ENCODE measurements around the gene LIPG.

LIPG gene

GRCh38 chr18:49613641-49614151 lies 51.8 kb downstream of the LIPG start:
- DNase-seq = no peak

DNA sequence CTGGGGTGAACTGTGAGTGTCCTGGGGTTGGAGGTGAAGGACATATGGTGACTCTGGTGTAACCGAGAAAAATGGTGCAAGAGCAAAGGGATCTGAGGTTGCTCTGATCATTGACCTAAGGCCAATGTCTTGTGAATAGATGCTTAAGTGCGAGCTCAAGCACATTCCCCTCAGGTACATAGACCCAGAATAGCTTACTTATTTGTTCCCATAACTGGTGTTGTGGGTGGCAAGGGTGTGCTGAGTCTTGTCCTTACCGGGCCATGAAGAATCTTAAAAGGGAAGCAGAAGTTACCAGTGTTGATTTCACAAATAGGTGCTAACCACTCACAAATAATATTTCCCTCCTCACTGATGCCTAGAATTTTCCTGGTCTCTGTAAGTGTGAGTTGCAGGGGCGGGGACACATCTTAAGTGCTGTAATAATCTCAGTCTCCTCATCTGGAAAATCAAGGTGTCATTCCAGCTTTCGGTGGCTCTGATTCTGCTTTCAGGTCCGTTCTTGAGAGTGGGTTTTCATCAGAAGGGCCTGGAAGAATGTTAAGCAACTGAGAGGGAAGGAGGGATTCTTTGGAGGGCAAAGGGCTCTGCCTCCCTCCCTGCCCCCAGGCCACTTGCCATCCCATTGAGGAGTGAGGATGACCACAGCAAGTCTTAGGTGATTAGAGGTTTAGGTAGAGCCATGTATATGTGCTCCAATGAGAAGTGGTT lies 54.9 kb downstream of the LIPG start:
- DNase-seq = no peak

DNA sequence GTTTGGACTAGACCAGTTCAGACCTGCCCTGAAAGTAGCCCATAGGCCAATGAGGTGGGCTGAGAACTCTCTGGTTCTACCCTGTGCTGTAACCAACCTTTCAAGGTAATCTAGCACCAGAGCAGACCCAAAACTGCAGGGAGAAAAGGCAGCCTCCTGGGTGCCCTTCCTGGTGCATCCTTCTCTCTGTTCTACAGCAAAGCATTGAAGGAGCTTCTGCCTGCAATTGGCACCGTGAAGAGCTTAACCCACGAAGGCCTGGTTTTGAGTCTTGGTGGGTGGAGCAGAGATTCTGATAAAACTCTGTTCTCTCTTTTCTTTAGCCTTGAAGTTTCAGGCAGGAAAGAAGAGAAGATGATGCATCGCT lies 55.5 kb downstream of the LIPG start:
- DNase-seq = no peak

DNA sequence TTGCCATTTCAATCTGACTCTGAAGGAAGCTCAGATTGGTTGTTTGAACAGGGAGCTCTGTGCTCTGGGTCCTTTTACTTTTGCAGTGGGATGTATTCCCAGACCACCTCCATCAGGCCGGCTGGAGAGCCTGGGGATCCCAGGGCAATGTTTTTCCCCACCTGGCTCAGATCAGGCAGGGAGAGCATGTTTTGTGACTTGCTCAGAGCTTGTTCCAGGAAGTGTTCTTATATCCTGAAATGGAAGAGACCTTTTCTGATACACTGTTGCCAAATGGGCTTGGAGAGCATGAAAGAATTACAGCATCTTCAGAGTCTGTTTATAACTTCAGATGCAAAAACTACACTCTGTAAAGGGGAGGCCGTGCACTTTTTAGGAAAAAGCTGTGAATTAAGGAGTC lies 56.0 kb downstream of the LIPG start:
- no peak for DNase-seq

- DNase-seq = no peak
Measured at GRCh38 chr18:49618742-49619681, 57.2 kb downstream of the LIPG start.

- no peak for DNase-seq
Measured at GRCh38 chr18:49619801-49620200, 57.9 kb downstream of the LIPG start.

- no peak for DNase-seq
Measured at GRCh38 chr18:49621301-49621700, 59.4 kb downstream of the LIPG start.

GRCh38 chr18:49621717-49622351 lies 60.0 kb downstream of the LIPG start:
- no peak for DNase-seq

- no peak for DNase-seq
Measured at GRCh38 chr18:49623571-49623970, 61.7 kb downstream of the LIPG start.

- no peak for DNase-seq
Measured at GRCh38 chr18:49625021-49625691, 63.3 kb downstream of the LIPG start.

DNA sequence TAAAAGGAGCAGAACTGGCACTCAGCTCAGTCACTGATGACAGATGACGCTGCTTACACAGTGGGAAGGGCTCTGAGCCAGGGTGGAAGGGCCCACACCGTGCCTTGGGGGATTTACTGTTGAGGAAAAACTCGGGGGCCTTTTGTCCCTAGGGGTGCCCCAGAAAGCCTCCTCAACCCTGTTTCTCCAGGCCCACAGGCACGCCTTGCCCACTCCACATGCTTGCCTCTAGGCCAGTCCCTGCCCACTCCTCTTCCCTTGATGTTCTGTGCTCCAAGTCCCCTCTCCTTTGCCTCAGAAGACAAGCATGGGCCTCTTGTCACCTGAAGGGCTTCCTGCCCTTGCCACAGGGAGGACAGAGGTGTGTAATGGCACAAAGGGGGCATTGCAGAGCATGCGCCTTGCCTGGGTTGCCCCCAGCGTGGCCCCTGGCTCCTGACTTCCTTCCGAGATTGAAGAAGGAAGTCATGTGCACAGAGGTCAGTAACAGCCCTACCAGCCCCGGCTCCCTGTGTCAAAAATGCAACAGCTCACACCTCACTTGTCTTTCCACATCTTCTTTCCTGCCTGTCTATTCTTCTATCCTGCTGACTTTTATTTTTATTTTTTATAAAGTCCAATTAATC lies 65.1 kb downstream of the LIPG start:
- DNase-seq = no peak

- no peak for DNase-seq
Measured at GRCh38 chr18:49628119-49628518, 66.3 kb downstream of the LIPG start.

DNA sequence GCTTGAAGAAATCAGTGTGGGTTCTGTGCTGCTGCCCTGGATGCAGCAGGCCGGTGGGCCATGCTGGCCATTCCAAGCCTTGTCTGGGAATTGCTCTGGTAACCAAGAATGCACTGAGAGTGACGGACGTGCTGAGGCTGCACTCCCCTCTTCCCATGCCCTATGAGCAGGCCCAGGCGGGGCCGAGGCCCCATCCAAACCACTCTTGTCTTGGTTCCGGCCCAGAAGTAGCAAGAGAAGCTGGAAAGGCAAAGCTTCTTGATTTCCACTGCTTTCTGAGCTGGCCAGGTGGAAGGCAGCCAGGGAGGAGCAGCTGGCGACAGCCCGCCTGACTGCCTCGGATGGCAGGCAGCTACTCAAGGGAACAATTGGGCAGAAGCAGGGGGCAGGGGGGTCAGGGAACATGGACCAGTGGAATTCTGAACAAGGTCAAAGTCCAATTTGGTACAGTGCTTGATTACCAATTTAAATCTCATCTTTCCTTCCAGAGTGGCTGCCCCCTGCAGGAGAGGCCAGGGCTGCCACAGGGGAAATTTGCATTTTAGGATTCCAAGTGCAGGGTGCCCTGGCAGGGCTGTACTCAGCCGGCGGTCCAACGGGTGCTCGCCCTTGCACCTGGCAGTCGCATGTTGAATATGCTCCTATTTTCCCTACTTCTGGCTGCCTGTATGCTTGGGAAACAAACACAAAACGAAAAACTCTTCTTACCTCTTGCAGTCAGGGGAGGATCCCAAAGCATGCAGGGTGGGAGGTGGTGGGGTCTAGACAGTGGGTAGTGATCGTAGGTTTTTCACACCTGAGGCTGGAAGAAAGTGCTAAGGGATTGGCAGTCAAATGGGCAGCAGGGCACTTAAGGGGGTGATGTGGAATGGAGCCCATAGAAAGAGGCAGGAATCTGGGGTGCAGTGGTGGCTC lies 67.3 kb downstream of the LIPG start:
- no peak for DNase-seq

DNA sequence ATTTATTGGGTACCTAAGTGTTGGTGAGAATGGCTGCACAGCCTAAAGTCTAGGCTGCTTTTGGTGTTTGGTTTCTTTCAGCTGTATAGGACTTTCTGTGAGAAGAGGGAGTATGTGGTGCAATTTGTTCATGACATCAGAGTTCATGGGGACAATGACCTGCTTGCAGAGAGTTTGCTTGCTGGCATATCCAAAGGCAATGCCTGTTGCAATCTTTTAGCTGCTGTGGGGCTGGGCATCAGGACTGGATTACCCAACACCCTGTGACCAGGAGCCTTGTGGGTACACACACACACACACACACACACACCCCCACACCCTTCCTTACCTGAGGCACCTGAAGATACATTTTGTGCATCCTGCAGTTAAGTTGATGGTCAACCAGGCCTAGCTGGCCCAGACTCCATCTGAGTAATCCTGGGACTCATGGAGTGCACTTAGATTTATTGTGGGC lies 68.4 kb downstream of the LIPG start:
- no peak for DNase-seq

DNA sequence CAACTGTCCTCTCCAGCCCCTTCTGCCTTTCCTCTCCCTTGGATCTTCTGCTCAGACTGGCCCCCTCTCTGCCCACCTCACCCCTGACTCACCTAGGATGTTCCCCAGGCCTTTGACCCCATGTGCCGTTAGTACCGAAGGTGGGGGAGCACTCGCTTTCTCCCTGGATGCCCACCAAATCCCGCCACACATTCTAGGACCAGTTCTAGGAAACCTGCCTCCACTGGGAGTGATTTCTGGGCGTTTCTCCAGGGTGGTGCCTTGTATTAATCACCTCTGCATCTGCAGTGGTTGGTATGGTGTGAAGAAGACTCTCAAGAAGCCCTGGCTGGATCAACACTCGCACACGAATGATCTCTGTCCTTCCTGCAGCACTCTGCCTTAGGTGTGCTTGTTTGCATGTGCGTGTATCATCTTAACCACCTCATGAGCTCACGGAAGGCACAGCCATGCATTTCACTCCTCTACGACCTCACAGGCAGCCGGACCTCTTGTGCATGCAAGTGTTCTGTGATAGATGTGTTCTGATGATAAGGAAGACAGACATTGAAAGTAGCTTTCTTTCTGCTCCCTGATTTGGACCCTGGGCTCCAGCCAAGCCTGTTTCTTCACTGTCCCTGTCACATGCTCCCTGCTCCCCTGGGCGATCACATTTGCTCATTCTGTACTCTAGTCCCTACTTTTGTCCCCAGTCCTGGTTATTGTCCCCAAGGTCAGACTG lies 69.4 kb downstream of the LIPG start:
- DNase-seq = no peak

DNA sequence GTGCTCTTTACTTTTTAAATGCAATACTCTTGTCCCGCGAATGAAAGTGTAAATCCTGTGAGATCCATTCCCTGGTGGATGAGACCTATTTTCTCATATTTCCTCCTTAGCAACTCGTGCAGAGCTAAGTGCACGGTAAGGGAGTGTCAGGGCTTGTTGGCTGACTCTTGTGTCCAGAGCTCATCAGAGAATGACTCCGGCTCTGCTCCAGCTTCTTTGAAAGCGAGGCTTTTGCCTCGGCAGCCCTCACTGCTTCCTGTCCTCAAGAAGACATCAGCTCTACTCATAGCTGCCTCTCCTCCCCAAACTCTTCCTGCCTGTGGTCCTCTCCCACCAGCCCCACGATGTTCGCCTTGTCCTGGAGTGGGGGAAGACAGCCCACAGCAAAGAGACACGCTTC lies 70.7 kb downstream of the LIPG start:
- DNase-seq = no peak

- no peak for DNase-seq
Measured at GRCh38 chr18:49638209-49638785, 76.4 kb downstream of the LIPG start.

GRCh38 chr18:49638891-49639557 lies 77.2 kb downstream of the LIPG start:
- DNase-seq = no peak

DNA sequence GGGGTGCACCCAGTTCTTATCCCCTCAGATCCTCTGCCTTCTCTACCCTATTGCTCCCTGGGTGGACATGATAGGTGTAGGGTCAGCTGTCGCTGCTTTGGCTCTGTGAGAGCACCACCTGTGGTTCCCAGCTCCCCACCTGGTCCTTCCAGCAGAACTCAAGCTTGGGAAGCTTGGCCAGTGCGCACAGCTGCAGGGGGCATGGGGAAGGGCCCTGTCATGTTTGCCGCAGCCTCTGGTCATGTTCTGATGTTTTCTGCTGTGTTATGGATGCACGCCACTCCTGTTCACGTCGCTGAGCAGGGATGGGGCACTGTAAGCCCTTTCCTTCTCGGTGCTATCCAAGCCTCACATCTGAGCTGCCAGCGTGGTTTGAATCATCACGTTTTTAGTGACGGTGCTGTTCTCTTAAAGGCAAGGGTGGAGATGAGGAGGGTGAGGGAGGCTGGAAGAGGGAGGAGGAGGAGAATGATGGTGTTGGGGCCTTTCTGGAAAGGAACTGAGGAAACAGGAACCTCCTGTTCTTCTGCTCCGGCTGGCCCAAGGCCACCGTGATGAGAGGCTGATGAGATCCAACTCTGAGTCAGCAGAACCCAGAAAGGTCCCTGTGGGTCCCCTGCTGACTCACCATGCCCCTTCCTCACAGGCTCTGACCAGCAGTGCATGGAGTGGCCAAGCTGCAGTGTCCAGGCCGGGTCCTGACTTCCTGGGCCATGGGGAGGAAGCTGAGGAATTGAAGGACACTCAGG lies 78.0 kb downstream of the LIPG start:
- no peak for DNase-seq
